ENCODE measurements around the gene ARHGEF3. TPM values are rescaled to one million over a fixed set of nuclear protein-coding genes. Genes with fewer than 3 reads are reported as not detected.

Gene ARHGEF3
- total RNA-seq, 1 experiment from 2014 or later = 1.3 TPM

DNA sequence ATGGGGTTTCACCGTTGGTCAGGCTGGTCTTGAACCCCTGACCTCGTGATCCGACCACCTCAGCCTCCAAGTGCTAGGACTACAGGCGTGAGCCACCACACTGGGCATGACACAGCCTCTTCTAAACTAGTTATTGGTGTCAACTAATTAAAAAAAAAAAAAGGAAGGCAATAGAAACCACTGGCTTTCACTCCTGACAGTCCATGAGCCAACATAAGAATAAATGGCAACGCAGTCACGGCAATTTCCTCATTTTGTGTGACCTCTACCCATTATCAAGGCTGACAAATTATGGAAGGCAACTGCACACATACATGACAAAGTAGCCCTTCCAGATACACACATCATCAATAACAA lies 5.9 kb downstream of the ARHGEF3 start:
- intact Hi-C loops (cut with micrococcal nuclease; ENCODE audit: unreplicated experiment) = loop anchor here (10.0 kb wide), 1 partner anchor 189 kb away; no protein-coding TSS in a partner anchor
- Histone ChIP-seq H3K27me3 (replicated peaks; ENCODE audit: insufficient read depth, low read depth, low read length, poor library complexity) (no peaks in the 10 kb centered on the region), H3K4me3 (ENCODE audit: low read depth, low read length, poor library complexity, severe bottlenecking) (no peak overlapping the region), H3K9me3 (ENCODE audit: low read depth, low read length, poor library complexity, severe bottlenecking) (no peaks in the 10 kb centered on the region), H3K4me1 (ENCODE audit: insufficient read depth, low read length, poor library complexity, severe bottlenecking) (no peaks in the 10 kb centered on the region), H3K36me3 (ENCODE audit: insufficient read depth, low read length, poor library complexity, severe bottlenecking) (no peaks in the 10 kb centered on the region), H3K27ac (ENCODE audit: low read depth, low read length, poor library complexity, severe bottlenecking) (no peak overlapping the region)
- CTCF ChIA-PET = no interaction called here
- no peak for DNase-seq (ENCODE audit: low spot score)
- BruUV-seq (replicated peaks) = no TSS peak
- POLR2A ChIA-PET (ENCODE audit: low non-redundant PET) = no interaction called here
- TF ChIP-seq, protein P1, sequence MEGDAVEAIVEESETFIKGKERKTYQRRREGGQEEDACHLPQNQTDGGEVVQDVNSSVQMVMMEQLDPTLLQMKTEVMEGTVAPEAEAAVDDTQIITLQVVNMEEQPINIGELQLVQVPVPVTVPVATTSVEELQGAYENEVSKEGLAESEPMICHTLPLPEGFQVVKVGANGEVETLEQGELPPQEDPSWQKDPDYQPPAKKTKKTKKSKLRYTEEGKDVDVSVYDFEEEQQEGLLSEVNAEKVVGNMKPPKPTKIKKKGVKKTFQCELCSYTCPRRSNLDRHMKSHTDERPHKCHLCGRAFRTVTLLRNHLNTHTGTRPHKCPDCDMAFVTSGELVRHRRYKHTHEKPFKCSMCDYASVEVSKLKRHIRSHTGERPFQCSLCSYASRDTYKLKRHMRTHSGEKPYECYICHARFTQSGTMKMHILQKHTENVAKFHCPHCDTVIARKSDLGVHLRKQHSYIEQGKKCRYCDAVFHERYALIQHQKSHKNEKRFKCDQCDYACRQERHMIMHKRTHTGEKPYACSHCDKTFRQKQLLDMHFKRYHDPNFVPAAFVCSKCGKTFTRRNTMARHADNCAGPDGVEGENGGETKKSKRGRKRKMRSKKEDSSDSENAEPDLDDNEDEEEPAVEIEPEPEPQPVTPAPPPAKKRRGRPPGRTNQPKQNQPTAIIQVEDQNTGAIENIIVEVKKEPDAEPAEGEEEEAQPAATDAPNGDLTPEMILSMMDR (conservative IDR thresholded peaks at IDR 0.05; ENCODE audit: low read depth, low read length) = no peak
- no peak for TF ChIP-seq EZH2 (IDR thresholded peaks at IDR 0.05; ENCODE audit: borderline replicate concordance, low read depth, low read length, poor library complexity, severe bottlenecking)

DNA sequence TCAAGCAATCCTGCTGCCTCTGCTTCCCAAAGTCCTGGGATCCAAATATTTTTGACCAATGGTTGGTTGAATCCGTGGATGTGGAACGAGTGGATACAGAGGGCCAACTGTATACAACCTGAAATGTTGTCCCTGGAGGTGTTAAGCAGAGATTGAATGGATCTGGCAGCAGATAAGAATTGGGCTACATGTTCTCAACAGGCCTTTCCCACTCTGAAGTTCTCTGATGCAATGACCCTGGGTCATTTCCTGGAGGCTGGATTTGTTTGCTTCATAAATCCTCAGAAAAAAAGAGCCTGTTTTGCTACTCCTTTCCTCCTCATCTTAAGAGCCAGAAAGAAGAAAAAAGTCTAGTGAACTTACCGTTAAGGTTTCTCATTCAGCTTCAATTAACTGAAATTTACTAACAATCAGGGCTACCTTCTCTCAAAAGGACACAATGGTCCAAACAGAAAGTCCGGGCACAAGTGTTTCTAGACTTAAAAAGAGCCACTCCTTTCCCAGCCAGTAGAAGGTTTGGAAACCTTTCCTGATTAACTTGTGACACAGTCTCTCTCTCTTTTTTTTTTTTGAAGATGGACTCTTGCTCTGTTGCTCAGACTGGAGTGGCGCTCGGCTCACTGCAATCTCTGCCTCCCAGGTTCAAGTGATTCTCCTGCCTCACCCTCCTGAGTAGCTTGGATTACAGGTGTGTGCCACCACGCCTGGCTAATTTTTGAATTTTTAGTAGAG lies 6.5 kb downstream of the ARHGEF3 start:
- Histone ChIP-seq H3K27me3 (replicated peaks; ENCODE audit: insufficient read depth, low read depth, low read length, poor library complexity) (no peaks in the 10 kb centered on the region), H3K27ac (ENCODE audit: low read depth, low read length, poor library complexity, severe bottlenecking) (no peak overlapping the region), H3K4me3 (ENCODE audit: low read depth, low read length, poor library complexity, severe bottlenecking) (no peak overlapping the region), H3K36me3 (ENCODE audit: insufficient read depth, low read length, poor library complexity, severe bottlenecking) (no peaks in the 10 kb centered on the region), H3K4me1 (ENCODE audit: insufficient read depth, low read length, poor library complexity, severe bottlenecking) (no peaks in the 10 kb centered on the region), H3K9me3 (ENCODE audit: low read depth, low read length, poor library complexity, severe bottlenecking) (no peaks in the 10 kb centered on the region)
- no TSS peak for BruUV-seq (replicated peaks)
- ChIA-PET CTCF (no interaction called here), POLR2A (ENCODE audit: low non-redundant PET) (no interaction called here)
- no peak for DNase-seq (ENCODE audit: low spot score)
- intact Hi-C loops (cut with micrococcal nuclease; ENCODE audit: unreplicated experiment) = loop anchor here (10.0 kb wide), 1 partner anchor 190 kb away; no protein-coding TSS in a partner anchor
- TF ChIP-seq, protein P1 (conservative IDR thresholded peaks at IDR 0.05; ENCODE audit: low read depth, low read length) = no peak
- no peak for TF ChIP-seq EZH2 (IDR thresholded peaks at IDR 0.05; ENCODE audit: borderline replicate concordance, low read depth, low read length, poor library complexity, severe bottlenecking)

DNA sequence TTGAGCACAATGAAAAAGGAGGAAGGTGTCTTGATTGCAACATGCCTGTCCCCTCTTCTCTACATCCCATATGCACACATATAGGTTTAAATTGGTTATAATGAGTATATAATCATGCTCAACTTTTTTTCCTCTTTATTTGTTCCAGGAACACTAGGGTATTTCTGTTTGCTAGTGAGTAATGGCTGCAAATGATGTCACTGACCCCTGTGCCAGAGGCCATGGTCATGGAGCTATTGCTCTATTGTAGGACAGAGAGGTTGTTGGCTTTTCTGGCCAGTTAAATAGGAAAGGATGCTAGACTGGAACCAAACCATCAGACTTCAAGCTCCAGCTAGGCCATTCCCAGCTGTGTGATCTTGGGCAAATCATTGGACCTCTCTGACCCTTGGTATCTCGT lies 9.6 kb downstream of the ARHGEF3 start:
- POLR2A ChIA-PET (ENCODE audit: low non-redundant PET) = no interaction called here
- intact Hi-C loops (cut with micrococcal nuclease; ENCODE audit: unreplicated experiment) = loop anchor here (10.0 kb wide), 1 partner anchor 193 kb away; no protein-coding TSS in a partner anchor
- TF ChIP-seq EZH2 (IDR thresholded peaks at IDR 0.05; ENCODE audit: borderline replicate concordance, low read depth, low read length, poor library complexity, severe bottlenecking) = no peak
- TF ChIP-seq, protein P1 (conservative IDR thresholded peaks at IDR 0.05; ENCODE audit: low read depth, low read length) = no peak

More for the DNA sequence above, 9.6 kb downstream of the ARHGEF3 start:
- H3K27me3 ChIP-seq (replicated peaks; ENCODE audit: insufficient read depth, low read depth, low read length, poor library complexity) = no peaks in the 10 kb centered on the region
- H3K9me3 ChIP-seq (ENCODE audit: low read depth, low read length, poor library complexity, severe bottlenecking) = no peaks in the 10 kb centered on the region
- no peaks in the 10 kb centered on the region for H3K4me1 ChIP-seq (ENCODE audit: insufficient read depth, low read length, poor library complexity, severe bottlenecking)
- no peak overlapping the region for H3K27ac ChIP-seq (ENCODE audit: low read depth, low read length, poor library complexity, severe bottlenecking)
- H3K4me3 ChIP-seq (ENCODE audit: low read depth, low read length, poor library complexity, severe bottlenecking) = no peak overlapping the region
- H3K36me3 ChIP-seq (ENCODE audit: insufficient read depth, low read length, poor library complexity, severe bottlenecking) = no peaks in the 10 kb centered on the region
- no peak for DNase-seq (ENCODE audit: low spot score)
- no TSS peak for BruUV-seq (replicated peaks)
- CTCF ChIA-PET = no interaction called here

All from A673 (cell line).